ENCODE measurements around the gene GAB3.
"Not testable (repeated sequence)": the region's sequence is repeated elsewhere in the genome, so short reads cannot be mapped to it uniquely, and the experiment has no call there.

GRCh38 chrX:154672084-154672483 lies 78.8 kb downstream of the GAB3 start:
- TF ChIP-seq, protein P1, sequence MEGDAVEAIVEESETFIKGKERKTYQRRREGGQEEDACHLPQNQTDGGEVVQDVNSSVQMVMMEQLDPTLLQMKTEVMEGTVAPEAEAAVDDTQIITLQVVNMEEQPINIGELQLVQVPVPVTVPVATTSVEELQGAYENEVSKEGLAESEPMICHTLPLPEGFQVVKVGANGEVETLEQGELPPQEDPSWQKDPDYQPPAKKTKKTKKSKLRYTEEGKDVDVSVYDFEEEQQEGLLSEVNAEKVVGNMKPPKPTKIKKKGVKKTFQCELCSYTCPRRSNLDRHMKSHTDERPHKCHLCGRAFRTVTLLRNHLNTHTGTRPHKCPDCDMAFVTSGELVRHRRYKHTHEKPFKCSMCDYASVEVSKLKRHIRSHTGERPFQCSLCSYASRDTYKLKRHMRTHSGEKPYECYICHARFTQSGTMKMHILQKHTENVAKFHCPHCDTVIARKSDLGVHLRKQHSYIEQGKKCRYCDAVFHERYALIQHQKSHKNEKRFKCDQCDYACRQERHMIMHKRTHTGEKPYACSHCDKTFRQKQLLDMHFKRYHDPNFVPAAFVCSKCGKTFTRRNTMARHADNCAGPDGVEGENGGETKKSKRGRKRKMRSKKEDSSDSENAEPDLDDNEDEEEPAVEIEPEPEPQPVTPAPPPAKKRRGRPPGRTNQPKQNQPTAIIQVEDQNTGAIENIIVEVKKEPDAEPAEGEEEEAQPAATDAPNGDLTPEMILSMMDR (conservative IDR thresholded peaks at IDR 0.05) = not testable (repeated sequence)
- TF ChIP-seq EZH2 (IDR thresholded peaks at IDR 0.05; ENCODE audit: low read depth) = not testable (repeated sequence)

Measured in PC-9 (cell line).